GM21367 (cell line): ENCODE results near the gene DIAPH3.

Experiments
- ATAC-seq: cut with Tn5 transposase; IDR thresholded peaks from one replicate; pipeline ENCODE4 v1.9.1; 2021; ENCODE audit not compliant: unreplicated experiment

Gene DIAPH3

GRCh38 chr13:59970847-59971246 is 192.9 kb downstream of the DIAPH3 start:
- ATAC-seq, result no peak

- no peak for ATAC-seq
Observed at GRCh38 chr13:59963827-59964226, 199.9 kb downstream of the DIAPH3 start.

- ATAC-seq, result no peak
Observed at GRCh38 chr13:59963383-59963782, 200.3 kb downstream of the DIAPH3 start.

DNA sequence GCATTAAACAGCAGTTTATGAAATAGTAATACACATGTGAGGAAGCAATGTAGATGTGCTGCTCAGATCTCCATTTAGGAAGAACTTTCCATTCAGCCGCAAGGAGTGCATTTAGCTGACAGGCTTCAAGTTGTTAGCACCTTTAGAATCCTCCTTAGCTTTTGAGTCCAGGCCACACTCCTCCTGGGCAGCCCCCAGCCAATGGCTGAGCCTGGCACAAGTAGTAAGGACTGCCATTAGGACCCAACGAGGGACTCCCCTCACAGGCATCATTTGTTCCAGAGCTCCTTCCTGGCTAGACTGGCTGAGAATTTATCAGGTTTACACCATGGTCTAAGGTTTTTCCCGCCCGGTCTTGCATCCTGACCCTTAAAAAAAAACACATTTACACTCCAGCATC is 201.4 kb downstream of the DIAPH3 start:
- ATAC-seq, result no peak

- ATAC-seq, result no peak
Observed at GRCh38 chr13:59960683-59961082, 203.0 kb downstream of the DIAPH3 start.

DNA sequence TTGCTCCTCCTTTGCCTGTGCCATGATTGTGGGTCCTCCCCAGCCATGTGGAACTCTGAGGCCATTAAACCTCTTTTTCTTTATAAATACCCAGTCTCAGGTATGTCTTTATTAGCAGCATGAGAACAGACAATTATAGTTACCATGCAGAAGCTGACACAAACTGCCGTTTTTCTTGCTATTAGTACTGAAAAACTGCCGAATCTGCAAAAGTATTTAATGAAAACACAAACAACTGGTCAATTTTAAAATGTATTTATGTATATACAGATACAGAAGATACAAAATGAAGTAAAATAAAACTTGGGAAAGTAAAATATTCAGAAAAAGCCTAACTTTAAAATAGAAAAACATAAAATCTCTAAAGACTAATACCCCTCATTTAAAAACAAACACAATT is 206.3 kb downstream of the DIAPH3 start:
- ATAC-seq, result no peak

DNA sequence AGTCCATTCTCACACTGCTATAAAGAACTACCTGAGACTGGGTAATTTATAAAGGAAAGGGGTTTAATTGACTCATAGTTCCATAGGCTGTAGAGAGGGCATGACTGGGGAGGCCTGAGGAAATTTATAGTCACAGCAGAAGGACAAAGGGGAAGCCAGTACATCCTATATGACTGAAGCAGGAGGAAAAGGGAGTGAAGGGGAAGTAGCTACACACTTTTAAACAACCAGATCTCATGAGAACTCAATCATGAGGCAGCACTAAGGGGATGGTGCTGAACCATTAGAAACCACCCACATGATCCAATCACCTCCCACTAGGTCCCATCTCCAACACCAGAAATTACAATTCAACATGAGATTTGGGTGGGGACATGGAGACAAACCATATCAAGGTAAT is 209.1 kb downstream of the DIAPH3 start:
- ATAC-seq, result no peak

DNA sequence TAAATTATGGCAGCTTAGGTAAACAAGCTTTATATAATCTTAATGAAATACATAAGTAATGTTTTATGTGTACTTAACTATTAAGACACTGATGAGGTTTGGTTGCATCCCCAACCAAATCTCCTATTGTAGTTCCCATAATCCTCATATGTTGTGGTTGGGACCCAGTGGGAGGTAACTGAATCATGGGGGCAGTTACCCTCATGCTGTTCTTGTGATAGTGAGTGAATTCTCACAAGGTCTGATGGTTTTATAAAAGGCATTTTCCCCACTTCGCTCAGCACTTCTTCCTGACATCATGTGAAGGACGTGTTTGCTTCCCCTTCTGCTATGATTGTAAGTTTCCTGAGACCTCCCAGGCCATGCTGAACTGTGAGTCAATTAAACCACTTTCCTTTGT is 212.7 kb downstream of the DIAPH3 start:
- ATAC-seq, result no peak

- ATAC-seq, result no peak
Observed at GRCh38 chr13:59950266-59950665, 213.5 kb downstream of the DIAPH3 start.

- no peak for ATAC-seq
Observed at GRCh38 chr13:59948686-59949085, 215.0 kb downstream of the DIAPH3 start.

GRCh38 chr13:59946944-59947343 is 216.8 kb downstream of the DIAPH3 start:
- no peak for ATAC-seq

DNA sequence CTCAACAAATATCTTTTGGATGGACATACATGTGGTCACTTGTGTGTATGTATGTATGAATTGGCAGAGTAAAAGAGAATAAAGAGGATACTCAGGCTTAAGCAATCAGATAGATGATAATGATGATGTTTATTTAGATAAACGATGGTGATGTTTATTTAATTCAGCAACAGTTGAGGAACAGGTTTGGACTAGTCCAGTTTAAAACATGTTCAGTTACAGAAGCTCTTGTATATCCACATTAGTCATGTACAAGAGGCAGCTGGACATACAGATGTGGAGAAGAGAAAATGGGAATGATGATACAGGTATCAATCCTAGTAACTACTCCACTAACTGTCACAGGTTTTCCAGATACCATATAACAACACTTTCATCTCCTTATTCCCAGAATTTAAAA is 232.1 kb downstream of the DIAPH3 start:
- no peak for ATAC-seq

GRCh38 chr13:59924256-59924655 is 239.5 kb downstream of the DIAPH3 start:
- ATAC-seq, result no peak

DNA sequence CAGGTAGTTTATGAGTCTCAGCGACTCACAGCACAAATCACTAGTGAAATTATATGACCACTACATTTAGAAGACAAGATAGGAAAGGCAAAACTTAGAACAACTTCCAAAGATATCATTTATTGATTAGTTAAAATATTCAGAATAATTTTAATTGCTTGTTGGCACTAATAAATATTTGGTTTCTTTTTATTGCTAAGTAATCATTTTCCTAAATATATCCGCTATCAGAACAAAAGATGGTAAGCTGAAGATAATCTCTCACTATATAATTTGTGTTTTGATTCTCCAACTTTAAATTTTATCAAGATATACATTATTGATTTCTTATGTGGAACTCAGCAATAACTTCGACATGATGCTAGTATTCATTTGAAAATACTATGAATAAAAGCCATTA is 248.5 kb downstream of the DIAPH3 start:
- no peak for ATAC-seq

GRCh38 chr13:59914556-59914955 is 249.2 kb downstream of the DIAPH3 start:
- no peak for ATAC-seq

DNA sequence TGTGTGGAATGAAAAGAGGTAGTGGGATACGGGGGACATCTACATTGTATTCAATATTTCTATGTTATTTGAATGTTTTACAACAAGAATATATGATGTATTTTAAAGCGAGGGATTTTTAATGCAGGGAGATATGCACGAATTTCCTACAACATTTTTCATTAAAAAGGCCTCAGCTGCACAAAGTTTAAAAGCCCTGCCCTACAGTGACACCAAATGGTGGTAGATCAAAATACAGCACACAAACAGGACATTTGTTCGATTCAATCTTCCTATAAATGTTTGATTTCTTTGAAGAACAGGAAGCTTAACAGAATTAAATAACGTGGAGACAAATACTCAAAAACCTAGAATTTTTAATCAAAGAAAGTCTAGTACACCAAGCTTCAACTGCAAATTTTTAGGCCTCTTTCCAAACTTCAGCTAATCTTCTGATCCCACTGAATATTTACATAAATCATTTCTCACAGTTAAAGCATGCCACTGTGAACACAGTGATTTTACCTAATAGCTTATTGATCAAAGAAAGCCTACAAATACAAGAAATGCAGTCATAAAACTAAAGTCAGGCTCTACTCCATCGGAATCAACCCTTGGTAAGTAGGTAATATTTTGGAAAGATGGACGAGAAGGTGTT is 257.2 kb downstream of the DIAPH3 start:
- no peak for ATAC-seq

GRCh38 chr13:59901191-59901590 is 262.5 kb downstream of the DIAPH3 start:
- ATAC-seq, result no peak

DNA sequence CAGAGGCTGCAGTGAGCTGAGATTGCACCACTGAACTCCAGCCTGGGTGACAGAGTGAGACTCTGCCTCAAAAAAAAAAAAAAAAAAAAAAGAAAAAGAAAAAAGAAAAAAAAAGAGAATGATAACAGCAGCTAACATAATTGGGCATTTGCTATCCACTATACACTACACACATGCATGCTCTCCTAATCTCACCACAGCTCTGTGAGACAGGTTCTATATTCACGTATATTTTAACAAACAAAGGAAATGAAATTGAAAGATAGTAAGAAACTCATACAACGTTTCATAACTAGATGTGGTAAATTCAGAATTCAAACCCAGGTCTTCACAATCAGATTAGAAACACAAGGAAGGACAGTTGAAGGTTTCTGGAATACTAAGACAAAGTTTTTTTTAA is 265.7 kb downstream of the DIAPH3 start:
- no peak for ATAC-seq

GRCh38 chr13:59893266-59893665 is 270.5 kb downstream of the DIAPH3 start:
- ATAC-seq, result no peak

GRCh38 chr13:59891053-59891452 is 272.7 kb downstream of the DIAPH3 start:
- ATAC-seq, result no peak

- no peak for ATAC-seq
Observed at GRCh38 chr13:59890054-59890453, 273.7 kb downstream of the DIAPH3 start.

- no peak for ATAC-seq
Observed at GRCh38 chr13:59888408-59888807, 275.3 kb downstream of the DIAPH3 start.

GRCh38 chr13:59885076-59885475 is 278.7 kb downstream of the DIAPH3 start:
- no peak for ATAC-seq
